Measurements from ENCODE around the gene AGRP.

The AGRP gene

GRCh38 chr16:67516296-67517154 is 33.2 kb upstream of the AGRP start:
- TF ChIP-seq FOXP2 (optimal IDR thresholded peaks at IDR 0.05; ENCODE audit: borderline replicate concordance, extremely low read depth, extremely low read length, insufficient read depth) (no peak), TAF1 (IDR thresholded peaks at IDR 0.05; ENCODE audit: borderline replicate concordance, insufficient read depth, low read length) (no peak), POLR2AphosphoS5 (IDR thresholded peaks at IDR 0.05; ENCODE audit: low read depth, low read length) (no peak)

GRCh38 chr16:67514382-67514828 is 31.1 kb upstream of the AGRP start:
- TF ChIP-seq SIN3A (IDR thresholded peaks at IDR 0.05; ENCODE audit: borderline replicate concordance, insufficient read depth, low read length) (no peak), FOXP2 (optimal IDR thresholded peaks at IDR 0.05; ENCODE audit: borderline replicate concordance, extremely low read depth, extremely low read length, insufficient read depth) (no peak), REST (IDR thresholded peaks at IDR 0.05; ENCODE audit: insufficient read depth in 1 of 2, low read depth in 2 of 2, low read length in 2 of 2) (no peak), POLR2AphosphoS5 (IDR thresholded peaks at IDR 0.05; ENCODE audit: low read depth, low read length) (no peak), TAF1 (IDR thresholded peaks at IDR 0.05; ENCODE audit: borderline replicate concordance, insufficient read depth, low read length) (no peak)

- TF ChIP-seq SIN3A (IDR thresholded peaks at IDR 0.05; ENCODE audit: borderline replicate concordance, insufficient read depth, low read length) (no peak), REST (IDR thresholded peaks at IDR 0.05; ENCODE audit: insufficient read depth in 1 of 2, low read depth in 2 of 2, low read length in 2 of 2) (no peak), TAF1 (IDR thresholded peaks at IDR 0.05; ENCODE audit: borderline replicate concordance, insufficient read depth, low read length) (no peak), POLR2AphosphoS5 (IDR thresholded peaks at IDR 0.05; ENCODE audit: low read depth, low read length) (no peak), FOXP2 (optimal IDR thresholded peaks at IDR 0.05; ENCODE audit: borderline replicate concordance, extremely low read depth, extremely low read length, insufficient read depth) (no peak)
Measured at GRCh38 chr16:67509016-67509415, 25.7 kb upstream of the AGRP start.

GRCh38 chr16:67506468-67506867 is 23.1 kb upstream of the AGRP start:
- TF ChIP-seq POLR2AphosphoS5 (IDR thresholded peaks at IDR 0.05; ENCODE audit: low read depth, low read length): no peak

GRCh38 chr16:67504031-67505021 is 21.0 kb upstream of the AGRP start:
- no peak for TF ChIP-seq REST (IDR thresholded peaks at IDR 0.05; ENCODE audit: insufficient read depth in 1 of 2, low read depth in 2 of 2, low read length in 2 of 2)
- no peak for TF ChIP-seq SIN3A (IDR thresholded peaks at IDR 0.05; ENCODE audit: borderline replicate concordance, insufficient read depth, low read length)
- no peak for TF ChIP-seq TAF1 (IDR thresholded peaks at IDR 0.05; ENCODE audit: borderline replicate concordance, insufficient read depth, low read length)
